Activated CD4-positive, alpha-beta T cell treated with anti-CD3 and anti-CD28 coated beads for 48 hours (primary cell): Measurements from ENCODE around the gene ZNF587B.
A peak's percentile ranks its signal among the peaks of the same experiment; 100 is the strongest.
"Not testable (repeated sequence)": the region's sequence is repeated elsewhere in the genome, so short reads cannot be mapped to it uniquely, and the experiment has no call there.

Source experiments
- DNase-seq: peaks from one replicate; pipeline ENCODE4 v3.0.0-alpha.2; 2020

Gene ZNF587B

GRCh38 chr19:57873883-57874799, 44.0 kb downstream of the ZNF587B start:
- DNase-seq, result not testable (repeated sequence)

DNA sequence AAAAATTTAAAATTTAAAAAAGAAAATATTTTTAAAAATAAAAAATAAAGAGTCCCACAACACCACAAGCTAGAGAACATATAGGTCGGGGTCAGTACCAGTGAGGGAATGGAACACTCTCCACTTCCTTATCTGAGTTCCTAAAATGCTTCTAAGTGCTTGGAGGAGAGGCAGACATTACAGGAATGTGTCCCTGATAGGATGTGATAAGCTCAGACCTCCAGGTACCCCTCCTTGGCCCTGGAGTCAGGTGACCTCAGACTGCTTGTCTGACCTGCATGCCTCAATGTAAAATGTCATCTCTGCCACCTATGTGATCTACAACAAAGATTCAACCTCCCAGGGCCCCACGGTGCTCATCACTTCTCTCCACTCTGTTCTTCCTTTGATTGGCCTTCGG, 55.9 kb downstream of the ZNF587B start:
- no peak for DNase-seq

GRCh38 chr19:57887195-57887941, 57.3 kb downstream of the ZNF587B start:
- DNase-seq, result no peak

DNA sequence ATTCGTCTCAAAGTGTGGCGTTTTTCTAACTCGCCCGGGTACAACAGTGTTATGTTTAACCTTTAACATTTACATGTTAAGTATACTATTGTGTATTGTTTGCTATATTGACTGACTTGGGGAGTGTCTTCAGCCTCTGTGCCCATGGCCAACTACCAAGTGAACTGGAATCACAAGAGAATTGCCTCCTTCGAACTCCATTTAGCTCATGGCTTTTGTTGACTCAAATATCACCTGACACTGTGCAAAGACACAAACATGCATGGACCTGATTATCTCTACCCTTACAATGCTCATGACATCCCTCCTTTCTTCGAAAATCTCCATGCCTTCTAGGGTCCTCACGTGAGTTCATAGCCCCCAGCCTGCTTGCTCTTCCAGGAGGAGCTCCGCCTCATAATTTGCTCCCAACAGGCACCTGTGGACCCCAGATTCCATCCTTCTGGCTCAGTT, 58.0 kb downstream of the ZNF587B start:
- no peak for DNase-seq

GRCh38 chr19:57888560-57889231, 58.6 kb downstream of the ZNF587B start, which contains the start of gene ZNF814:
ZNF814 (minus strand) TSS chr19:57889037; CDS start chr19:57888802, 235 bp downstream.
- DNase-seq, result peak; percentile 90

DNA sequence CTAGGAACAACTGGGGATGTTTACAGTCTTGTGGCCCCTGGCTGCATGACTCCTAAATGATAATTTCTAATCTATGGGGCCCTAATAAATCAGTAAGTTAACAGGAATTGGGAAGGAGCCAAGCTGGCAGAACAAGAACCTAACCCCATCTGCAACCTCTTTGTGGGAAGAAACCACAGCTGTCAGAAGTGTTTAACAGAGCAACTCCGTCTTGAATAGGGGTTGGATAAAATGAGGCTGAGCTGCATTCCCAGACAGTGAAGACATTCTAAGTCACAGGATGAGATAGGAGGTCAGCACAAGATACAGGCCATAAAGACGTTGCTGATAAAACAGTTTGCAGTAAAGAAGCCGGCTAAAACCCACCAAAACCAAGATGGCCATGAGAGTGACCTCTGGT, 60.6 kb downstream of the ZNF587B start:
- not testable (repeated sequence) for DNase-seq
